ENCODE measurements around the gene SLC44A1.
A peak's percentile ranks its signal among the peaks of the same experiment; 100 is the strongest.

The SLC44A1 gene

DNA sequence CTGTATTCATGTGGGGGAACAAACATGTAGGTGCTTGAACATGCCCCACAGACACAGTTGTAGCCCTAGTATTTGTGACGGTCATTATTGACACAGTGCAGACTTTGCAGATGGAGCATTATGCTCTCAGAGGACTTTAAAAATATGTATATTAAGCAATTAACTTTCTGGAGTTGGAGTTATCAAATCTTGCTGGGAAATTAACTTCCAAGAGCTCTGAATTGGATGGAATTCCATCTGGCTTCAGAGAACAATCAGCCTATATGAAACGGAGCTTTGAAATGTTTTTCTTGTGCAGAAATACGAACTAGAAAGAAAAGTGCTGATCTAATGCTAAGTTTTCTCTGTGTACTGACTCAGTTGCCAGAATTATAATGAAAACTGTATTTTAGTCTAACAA lies 152.4 kb downstream of the SLC44A1 start:
- no peak for DNase-seq

DNA sequence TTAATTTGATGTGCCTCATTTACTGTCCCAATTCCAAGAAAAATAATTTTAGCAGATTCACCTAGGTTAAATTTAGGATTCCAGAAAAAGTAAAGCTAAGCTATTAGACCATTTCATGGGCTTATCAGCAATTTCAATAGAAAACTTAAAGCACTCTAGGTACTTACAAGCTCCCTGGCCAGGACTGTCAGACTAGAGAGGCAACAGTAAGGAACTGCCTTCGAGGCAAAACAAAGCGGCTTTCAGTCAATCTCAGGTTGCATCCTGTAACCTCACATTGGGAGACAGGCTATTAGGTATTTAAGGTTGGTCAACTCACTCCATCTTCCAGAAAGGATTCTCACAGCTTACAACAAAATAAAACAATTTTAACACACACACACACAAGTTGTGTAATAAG lies 154.7 kb downstream of the SLC44A1 start:
- DNase-seq = no peak

DNA sequence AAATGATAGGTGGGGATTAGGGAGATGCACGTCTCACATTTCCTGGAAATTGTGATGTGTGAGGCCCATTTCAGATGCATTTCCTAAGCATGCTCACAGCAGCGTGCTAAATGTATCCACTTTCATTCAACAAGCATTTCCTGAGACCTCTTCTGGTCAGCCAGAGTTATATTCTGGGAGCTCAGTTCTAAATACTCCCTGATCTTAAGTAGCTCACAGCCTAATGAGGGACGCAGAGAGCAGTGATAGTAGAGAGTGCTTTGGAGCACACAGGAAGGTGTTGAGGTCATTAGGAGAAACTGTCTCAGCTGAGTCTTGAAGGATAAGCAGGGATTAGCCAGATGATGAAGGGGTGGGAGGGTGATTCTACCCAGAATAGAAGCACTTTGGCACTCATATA lies 157.2 kb downstream of the SLC44A1 start:
- DNase-seq = no peak

DNA sequence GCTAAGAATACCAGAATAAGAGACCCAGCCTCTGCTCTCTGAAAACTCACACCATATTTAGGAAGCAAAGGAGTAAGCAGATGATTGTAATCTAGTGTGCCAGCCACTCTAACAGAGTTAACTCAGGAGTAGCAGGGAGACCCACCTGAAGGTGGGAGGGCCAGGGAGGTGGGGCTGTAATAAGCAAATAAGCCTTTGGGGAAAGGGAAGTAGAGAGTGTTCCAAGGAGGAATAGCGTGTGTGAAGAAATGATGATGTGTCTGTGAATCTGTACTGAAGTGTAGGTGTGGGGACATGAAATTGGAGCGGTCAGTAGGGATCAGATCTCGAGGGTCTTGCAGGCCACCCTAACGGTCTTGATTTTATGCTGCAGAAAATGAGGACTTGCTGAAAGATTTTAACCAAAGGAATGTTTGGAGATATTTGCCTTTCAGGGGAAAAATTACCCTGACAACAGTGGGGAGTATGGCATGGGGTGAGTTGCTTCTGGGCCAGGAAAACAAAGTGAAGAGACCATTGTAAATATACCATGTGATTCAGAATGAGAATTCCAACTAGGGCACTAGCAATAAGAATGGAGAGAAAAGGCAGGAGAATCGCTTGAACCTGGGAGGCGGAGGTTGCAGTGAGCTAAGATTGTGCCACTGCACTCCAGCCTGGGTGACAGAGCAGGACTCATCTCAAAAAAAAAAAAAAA lies 159.2 kb downstream of the SLC44A1 start:
- no peak for DNase-seq

DNA sequence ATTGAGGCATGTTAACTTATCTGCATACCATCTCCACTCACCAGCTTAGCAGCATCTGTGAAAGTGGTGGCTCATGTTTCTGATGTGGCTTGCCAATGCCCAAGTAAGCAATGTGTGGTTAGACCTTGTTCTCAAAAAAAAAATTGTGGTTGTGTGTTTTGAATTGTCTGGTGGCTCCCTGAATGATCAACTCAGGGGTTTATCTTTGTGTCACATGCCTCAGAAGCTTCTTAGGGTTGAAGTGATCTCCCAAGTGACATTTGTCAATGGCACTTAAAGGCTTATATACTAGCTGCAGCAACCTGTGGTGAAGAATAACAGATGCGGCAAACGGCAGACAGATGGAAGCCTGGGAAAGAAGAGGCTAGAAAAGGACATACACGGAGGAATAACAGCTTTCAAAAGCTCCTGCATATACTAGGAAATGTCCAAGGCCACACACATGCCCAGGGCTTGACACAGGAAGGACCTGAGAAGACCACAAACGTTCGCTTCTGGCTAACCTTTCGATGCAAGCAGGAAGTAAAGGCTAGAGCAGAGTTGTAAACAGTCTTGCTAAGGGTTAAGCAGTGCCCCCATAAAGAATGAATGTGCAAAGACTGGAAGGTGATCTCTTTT lies 161.2 kb downstream of the SLC44A1 start:
- peak; percentile 30 for DNase-seq

DNA sequence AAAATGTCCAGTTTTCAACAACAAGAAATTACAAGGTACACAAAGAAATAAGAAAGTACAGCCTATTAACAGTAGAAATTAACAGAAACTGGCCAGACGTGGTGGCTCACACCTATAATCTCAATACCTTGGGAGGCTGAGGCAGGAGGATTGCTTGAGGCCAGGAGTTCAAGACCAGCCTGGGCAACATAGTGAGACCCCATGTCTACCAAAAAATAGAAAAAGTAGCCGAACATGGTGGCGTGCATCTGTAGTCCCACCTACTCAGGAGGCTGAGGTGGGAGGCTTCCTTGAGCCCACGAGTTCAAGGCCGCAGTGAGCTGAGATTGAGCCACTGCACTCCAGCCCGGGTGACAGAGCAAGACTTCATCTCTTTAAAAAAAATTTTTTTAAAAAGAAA lies 161.9 kb downstream of the SLC44A1 start:
- DNase-seq = no peak

DNA sequence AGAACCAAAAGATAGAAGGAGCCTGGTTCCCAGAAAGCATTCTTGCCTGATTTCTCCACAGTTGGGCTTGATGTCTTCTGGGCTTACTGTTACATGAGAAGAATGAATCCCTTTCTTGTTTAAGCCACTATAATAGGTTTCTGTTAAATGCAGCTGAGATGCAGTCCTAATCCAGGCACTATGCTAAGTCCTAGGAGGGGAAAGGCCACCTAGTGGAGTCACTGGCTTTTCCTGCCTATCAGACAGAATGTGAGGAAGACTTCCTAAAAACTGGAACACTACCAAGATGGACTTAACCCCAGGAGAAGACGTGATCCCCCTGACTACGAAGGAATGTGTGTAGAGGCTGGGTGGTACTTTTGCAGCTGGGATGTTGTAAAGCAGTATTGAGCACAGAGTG lies 169.1 kb downstream of the SLC44A1 start:
- DNase-seq = no peak

DNA sequence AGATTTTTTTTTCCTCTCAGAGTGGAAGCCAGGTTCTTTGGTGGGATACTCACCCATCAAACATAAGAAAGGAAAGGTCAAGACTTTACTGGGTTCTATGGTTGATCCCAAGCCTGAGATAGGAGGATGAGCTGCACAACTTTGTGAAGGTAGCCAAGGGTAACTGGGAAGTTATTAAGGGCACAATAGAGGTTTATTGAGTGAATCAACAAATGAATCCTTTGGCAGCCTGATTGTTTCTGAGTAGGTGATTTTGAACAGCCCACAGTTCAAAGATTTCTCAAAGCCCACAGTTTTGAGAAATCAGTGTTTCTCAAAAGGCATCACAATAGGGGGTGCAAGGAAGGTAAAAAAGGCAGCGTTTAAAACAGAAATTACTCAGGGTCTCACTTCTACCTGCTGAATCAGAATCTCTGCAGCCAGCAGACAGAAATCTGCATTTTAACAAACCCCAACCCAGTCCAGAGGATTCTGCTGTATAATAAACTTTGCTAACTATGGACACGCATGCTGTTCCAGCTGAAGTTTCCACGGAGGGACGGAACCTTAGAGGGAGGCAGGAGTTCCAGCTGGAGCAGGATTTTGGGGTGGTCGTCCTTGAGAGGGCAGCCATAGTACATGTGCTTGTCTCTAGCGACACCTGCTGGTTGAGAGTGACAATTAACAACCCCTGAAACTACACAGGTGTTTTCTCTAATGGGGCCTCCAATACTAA lies 170.7 kb downstream of the SLC44A1 start:
- peak; percentile 73 for DNase-seq

DNA sequence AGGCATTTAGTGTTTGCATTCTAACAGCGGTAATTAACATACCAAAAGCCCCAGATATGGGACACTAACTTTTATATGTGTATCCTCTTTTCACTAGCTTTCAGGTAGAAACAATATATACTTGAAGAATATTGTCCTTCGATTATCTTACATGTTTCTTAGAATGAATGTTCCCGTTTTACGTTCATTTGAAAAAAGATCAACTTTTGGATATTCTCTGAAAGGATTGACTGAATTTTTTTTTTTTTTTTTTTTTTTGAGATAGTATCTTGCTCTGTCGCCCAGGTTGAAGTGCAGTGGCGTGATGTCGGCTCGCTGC lies 171.2 kb downstream of the SLC44A1 start:
- no peak for DNase-seq

DNA sequence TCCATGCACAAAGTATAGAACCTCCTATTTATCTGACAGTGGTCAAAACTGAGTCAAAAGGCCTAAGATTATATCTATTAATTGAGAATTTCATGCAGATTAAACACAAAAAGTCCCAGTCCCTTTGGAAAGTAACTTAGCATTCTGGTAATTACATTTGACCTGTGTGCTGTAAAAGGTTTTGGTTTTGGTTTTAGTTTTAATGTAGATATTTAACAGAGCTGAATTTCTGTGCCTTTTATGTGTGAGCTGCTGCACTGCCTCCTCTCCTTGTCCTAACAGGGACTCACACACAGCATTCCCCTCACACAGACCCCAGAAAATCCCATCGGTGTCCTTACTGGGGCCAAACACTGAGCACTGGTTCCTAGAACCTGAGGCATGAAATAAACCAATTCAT lies 172.4 kb downstream of the SLC44A1 start:
- DNase-seq = no peak

DNA sequence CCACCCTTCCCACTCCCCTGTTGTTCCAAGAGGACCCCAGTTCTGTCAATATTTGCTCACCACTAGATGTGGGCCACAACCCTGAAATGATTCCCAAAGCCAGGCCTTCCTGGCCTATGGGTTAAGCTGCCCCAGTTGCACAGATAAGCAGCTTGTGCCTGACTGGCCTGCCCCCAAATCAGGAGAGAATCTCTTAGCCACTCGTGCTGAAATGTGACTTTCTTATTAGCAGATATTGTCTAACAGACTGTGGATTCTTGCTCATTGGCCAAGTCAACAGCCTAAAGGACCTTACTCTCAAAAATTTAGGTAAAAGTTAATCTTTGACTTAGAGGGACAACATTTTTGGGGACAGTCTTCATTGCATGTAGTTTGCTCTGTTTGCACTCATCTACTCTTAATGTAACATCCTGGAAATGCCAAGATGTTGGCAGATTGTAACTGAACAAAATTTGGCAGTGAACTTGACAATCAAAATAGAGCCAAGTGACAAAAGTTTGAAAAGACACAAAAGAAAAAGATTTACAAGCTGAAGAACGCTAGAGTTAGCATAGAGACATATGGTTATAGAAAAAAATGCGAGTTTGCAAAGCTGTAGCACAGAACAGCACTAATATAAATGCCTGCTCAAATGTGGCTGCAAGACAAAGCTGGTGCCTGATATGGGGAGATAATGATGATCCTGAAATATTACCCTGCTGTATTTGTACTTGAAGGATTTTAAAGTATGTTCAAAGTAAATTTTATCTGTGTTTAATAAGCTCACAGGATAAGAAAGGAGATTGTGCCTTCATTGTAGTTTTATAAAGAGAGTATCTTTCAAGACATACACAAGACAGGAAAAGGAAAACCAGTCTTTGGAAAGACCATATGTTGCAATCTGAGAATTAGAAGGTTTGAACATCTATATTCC lies 174.4 kb downstream of the SLC44A1 start:
- no peak for DNase-seq

DNA sequence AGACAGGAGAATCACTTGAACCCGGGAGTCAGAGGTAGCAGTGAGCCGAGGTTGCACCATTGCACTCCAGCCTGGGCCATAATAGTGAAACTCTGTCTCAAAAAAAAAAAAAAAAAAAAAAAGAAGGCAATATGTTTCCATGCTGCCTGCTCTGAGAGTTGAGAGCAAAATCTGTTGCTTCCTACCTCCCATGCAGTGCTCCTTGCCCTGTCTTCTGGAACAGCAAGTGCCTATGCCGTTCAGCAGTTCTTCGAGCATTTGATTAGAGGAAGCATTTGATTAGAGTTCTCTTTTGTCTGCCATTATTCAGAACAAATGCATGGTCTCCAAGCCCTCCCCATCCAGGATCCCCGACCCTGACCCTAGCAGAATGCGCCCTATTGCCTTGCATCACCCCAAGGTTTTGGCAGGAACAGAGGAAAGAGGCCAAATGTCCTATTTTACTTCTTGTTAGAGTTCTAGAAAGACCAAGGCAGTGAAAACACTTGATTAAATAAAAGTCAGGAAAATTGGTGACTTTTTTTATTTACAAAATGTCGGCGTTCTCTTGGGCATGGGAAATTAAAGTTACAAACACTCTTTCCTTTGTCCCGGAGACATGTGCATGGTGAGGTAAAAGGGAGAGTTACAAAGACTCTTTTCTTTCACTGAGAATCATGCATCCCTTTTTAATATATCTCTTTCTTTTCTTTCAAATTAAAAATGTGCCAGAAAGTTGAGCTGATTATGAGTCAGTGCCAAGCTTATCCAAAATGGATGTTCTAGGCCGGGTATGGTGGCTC lies 175.6 kb downstream of the SLC44A1 start:
- DNase-seq = no peak

DNA sequence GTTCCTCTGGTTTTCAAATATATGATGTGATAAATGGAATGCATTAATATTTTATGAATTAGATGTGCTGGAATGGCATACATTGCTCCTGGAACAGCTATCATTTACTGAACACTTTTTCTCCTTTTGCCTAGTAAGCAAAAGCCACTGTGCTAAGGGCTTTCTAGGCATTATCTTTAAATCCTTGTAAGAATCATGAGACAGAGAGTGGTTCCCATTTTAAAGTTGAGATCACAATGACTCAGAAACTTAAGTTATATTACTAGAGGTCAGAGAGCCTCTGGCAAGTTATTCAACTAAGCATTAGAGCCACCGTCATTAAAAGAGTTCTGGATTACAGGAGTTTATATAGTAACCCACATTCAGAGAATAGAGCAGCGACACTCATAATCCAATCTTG lies 176.7 kb downstream of the SLC44A1 start:
- DNase-seq = no peak

DNA sequence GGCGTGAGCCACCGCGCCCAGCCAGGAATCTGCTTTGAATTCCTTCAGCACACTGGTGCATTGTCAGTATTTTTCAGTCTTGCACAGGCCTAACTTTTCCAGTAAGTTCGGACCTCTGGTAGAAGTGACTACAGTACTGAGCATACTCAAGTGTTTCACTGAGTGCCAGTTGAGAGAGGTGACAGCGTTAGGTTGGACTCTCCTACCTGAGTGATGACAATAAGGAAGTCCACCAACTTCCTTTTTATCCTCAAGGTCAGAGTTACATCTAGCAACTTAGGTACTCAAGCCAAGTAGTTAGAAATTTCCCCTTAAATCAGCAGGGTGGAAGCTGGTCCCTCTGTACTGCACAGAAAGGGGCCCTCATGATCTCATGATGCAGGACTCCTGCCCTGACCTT lies 177.4 kb downstream of the SLC44A1 start:
- no peak for DNase-seq

DNA sequence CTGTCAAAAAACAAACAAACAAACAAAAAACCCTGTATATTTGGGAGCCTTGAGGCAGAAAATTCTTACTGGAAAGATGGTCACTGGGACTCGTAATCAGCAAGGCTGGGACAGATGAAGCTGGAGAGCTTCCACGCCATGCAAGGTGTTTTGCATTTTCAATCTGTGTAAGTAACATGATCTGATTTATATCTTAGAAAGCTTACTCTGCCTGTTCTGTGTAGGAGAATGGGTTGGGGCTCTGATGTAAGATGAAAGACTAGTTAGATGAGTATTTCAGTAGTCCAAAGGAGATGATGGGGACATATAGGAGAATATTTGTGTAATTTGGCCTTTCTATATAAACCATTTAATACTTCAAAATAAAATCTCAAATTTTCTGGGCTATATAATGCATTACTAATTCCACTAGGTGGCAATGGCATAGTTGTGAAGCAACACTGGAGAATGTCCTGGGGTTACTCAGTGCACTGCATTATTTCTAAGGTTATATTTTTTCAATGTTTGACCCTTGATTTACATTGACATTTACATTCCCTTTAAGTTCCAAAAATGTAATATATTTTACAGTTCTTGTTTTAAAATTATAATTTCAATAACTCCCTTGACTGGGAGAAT lies 181.5 kb downstream of the SLC44A1 start:
- no peak for DNase-seq

DNA sequence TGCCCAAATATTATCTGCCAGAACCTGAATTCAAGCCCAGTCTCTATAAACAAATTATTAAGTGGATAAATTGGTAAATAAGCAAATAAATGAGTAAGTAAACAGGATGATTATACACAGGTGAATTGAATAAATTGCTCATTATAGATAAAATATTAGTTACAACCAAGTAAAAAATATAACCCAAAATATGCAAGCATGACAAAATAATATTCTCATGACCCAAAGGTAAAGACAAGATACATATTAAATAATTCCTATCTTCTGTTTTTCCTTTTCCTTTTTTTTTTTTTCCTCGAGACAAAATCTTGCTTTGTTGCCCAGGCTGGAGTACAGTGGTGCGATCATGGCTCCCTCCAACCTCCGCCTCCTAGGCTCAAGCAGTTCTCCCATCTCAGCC lies 182.2 kb downstream of the SLC44A1 start:
- DNase-seq = no peak

DNA sequence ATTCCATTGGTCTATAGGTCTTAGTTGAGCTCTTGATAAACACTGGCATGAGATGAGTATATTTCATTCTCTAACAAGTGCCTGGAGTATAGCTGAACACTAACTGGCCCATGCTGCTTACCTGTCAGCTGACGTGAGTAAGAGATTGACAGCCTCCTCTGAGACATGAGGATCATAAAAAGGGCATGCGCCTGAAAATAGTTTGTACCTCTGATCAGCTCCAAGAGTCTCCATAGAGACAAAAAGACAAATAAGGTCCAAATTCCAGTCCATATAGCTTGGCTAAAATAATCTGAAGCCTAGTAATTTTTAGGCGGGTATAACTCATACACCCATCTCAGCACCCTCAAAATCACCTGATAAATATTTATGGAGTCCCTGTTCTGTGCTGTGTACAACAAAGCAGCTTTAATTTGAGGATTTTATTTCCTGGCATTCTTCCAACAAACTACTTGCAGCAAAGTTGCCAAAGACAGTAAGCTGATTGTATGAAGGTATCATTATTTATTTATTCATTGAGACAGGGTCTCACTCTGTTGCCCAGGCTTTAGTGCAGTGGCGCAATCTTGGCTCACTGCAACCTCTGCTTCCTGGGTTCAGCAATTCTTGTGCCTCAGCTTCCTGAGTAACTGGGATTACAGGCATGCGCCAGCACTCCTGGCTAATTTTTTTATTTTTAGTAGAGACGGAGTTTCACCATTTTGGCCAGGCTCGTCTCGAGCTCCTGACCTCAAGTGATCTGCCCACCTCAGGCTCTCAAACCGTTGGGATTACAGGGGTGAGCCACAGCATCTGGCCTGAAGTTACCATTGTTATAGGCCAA lies 187.2 kb downstream of the SLC44A1 start:
- DNase-seq = no peak

DNA sequence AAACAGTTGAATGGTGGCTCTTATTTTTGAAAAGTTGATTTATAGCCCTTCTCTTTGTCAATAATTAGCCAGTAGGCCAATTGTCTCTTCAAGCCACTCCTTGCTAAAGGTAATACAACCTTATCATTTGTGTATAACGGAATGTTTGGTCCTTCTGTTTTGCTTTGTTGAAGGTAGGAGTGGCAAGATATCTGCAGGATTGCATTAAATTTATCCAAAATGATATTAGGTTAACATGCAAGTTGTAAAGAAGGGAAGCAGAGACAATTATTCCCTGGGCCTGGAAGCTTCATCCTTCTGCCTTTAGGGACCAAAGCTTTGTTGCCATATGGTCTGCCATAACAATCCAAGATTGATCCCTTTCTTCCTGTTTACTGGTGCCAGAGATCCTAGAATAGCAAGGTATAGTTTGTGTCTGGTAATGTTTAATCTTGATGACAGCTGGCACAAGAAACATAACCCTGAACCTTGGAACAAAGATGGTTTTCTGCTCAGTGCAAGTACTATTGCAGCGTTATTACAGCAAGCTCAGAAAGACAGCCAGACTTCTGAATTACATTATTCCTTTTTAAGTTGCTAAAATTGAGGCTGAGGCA lies 187.9 kb downstream of the SLC44A1 start:
- DNase-seq = no peak

DNA sequence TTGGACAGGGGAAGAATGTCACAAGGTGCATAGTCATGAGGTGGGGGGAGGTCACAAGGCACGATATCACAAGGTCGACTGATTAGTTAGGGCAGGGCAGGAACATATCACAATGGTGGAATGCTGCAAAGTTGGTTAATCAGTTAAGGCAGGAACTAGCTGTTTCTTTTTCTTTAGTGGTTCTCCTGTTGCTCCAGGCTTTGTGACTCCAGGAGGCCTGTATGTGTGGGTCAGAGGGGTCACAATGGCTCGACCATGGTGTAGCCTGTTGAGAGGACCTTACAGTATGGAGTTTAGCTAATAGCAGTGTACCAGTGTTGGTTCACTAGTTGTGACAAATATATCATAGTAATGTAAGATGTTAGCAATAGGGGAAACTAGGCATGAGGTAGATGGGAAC lies 191.0 kb downstream of the SLC44A1 start:
- no peak for DNase-seq

DNA sequence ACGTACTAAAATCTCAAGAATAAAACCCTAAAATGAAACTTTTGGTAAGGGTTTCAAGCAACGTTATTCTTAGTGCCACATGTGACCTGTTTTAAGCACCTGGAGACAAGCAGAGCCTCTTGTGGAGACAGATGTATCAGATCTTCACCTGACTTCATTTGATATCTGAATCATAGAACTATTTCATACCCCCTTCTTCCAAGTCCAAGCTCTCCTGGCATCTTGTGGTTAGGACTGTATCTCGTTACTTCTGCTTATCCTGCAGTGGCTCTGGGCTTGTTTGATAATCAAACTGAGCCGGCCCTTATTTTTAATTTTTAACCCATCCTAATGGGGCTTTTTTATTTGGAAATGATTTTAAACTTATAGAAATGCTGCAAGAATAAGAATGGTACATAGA lies 192.3 kb downstream of the SLC44A1 start:
- DNase-seq = no peak

DNA sequence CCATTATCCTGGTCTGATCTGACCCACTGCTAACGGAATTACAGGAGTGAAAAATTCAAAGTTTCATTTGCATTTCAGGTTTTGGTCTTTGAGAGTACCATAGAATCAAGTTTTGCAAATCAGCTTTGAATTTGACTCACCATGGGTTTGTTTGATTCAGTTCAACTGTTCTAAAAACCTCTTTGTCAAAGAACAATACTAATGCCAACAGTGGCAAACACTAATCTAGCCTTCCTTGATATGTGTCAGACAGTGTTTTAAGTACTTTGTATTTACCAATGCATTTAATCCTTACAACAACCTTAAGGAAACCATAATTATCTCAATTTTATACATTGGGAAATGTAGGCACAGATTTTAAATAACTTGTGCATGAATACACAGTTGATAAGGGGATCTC lies 193.3 kb downstream of the SLC44A1 start:
- DNase-seq = no peak

Measured in femur (tissue), 1 donor.